SK-N-SH (cell line): ENCODE data around the gene WHRN. TPM values are rescaled to one million over a fixed set of nuclear protein-coding genes. Genes with fewer than 3 reads are reported as not detected.

Source experiments
- CTCF ChIA-PET: fragments of 300-600, 350-600 bp; formaldehyde crosslinking; extraction: SDS; loops from one replicate; lab custom pipeline; 2021; lab: Yijun Ruan, JAX
- POLR2A ChIA-PET: fragments of 350-600 bp; sonication (Branson Sonifier 250); formaldehyde crosslinking; extraction: SDS; loops from one replicate; lab custom pipeline; 2020; ENCODE audit warnings: antibody characterized with exemption, inconsistent platforms; lab: Yijun Ruan, JAX
- DNase-seq: peaks from one replicate; pipeline ENCODE4 v3.0.0; 2012
- H2AFZ ChIP-seq: fragments of 200-600 bp; sonication (generic); 2 replicates; pipeline ENCODE4 v1.8.1; 2016; ENCODE audit warnings: antibody characterized with exemption, mild to moderate bottlenecking, low read depth
- H3F3A ChIP-seq: fragments of 200-600 bp; sonication (generic); replicated peaks from 2 replicates; pipeline ENCODE3; 2016; ENCODE audit warnings: antibody characterized with exemption, mild to moderate bottlenecking; ENCODE audit not compliant: insufficient read depth
- H3K27ac ChIP-seq, 2 experiments: fragments of 200-500 bp in 1 of 2; fragments of 200-600 bp in 1 of 2; sonication (Bioruptor generic) in 1 of 2; sonication (generic), shearing (Covaris generic) in 1 of 2; 2 replicates each; pipeline versions ENCODE4 v1.5.1 to v1.6.1; 2014 to 2016; ENCODE audit warnings: low read depth in 2 of 2, inconsistent platforms in 1 of 2, low read length in 1 of 2, mild to moderate bottlenecking in 1 of 2, mixed read lengths in 1 of 2
- H3K27me3 ChIP-seq: fragments of 200-600 bp; sonication (generic), shearing (Covaris generic); 2 replicates; pipeline ENCODE4 v1.6.1; 2016; ENCODE audit warnings: mixed run types; ENCODE audit not compliant: insufficient read depth
- H3K36me3 ChIP-seq, 2 experiments: fragments of 200-500 bp in 1 of 2; fragments of 200-600 bp in 1 of 2; sonication (Bioruptor generic) in 1 of 2; sonication (generic) in 1 of 2; replicated peaks in 1 of 2; 2 replicates each; pipeline versions ENCODE3 to v1.5.1; 2014 to 2016; ENCODE audit warnings: low read length in 1 of 2, mild to moderate bottlenecking in 1 of 2; ENCODE audit not compliant: insufficient read depth in 2 of 2, control insufficient read depth in 1 of 2
- H3K4me1 ChIP-seq, 2 experiments: fragments of 200-500 bp in 1 of 2; fragments of 200-600 bp in 1 of 2; sonication (Bioruptor generic) in 1 of 2; sonication (generic), shearing (Covaris generic) in 1 of 2; 2 replicates each; pipeline versions ENCODE4 v1.5.1 to v1.6.1; 2014 to 2016; ENCODE audit warnings: low read depth in 1 of 2, low read length in 1 of 2, mixed run types in 1 of 2; ENCODE audit not compliant: insufficient read depth in 2 of 2, control insufficient read depth in 1 of 2
- H3K4me2 ChIP-seq: fragments of 200-600 bp; sonication (generic), shearing (Covaris generic); 2 replicates; pipeline ENCODE4 v1.6.1; 2017; ENCODE audit warnings: mixed run types
- H3K4me3 ChIP-seq, 2 experiments: fragments of 200-500 bp in 1 of 2; fragments of 200-600 bp in 1 of 2; sonication (Bioruptor generic) in 1 of 2; sonication (generic), shearing (Covaris generic) in 1 of 2; 2 replicates each; pipeline versions ENCODE4 v1.5.1 to v1.8.1; 2014 to 2016; ENCODE audit warnings: low read depth in 2 of 2, inconsistent platforms in 1 of 2, low read length in 1 of 2, mild to moderate bottlenecking in 1 of 2, mixed read lengths in 1 of 2, moderate library complexity in 1 of 2
- H3K79me2 ChIP-seq: fragments of 200-600 bp; sonication (generic); 2 replicates; pipeline ENCODE4 v1.8.1; 2017; ENCODE audit warnings: mild to moderate bottlenecking; ENCODE audit not compliant: insufficient read depth
- H3K9ac ChIP-seq: fragments of 200-600 bp; sonication (generic); 2 replicates; pipeline ENCODE4 v1.6.1; 2017; ENCODE audit warnings: mixed run types
- H3K9me2 ChIP-seq: fragments of 200-600 bp; sonication (generic); 2 replicates; pipeline ENCODE4 v1.6.1; 2017; ENCODE audit warnings: mixed run types
- H3K9me3 ChIP-seq: fragments of 200-600 bp; sonication (generic); 2 replicates; pipeline ENCODE4 v1.6.1; 2017; ENCODE audit warnings: mixed run types, mild to moderate bottlenecking, moderate library complexity
- H4K20me1 ChIP-seq: fragments of 200-600 bp; sonication (generic); 2 replicates; pipeline ENCODE4 v1.6.1; 2017; ENCODE audit warnings: mild to moderate bottlenecking, mixed run types; ENCODE audit not compliant: insufficient read depth
- CHD2 ChIP-seq: fragments of 150-350 bp; IDR thresholded peaks from 2 replicates; pipeline ENCODE4 v1.6.1; 2018; ENCODE audit warnings: low read length; ENCODE audit not compliant: partially characterized antibody
- FOSL2 ChIP-seq: IDR thresholded peaks from 2 replicates; pipeline ENCODE4 v1.4.0; 2012; ENCODE audit warnings: low read depth, mild to moderate bottlenecking, moderate library complexity, borderline replicate concordance
- FOXJ3 ChIP-seq: sonication (generic); formaldehyde crosslinking; IDR thresholded peaks from 2 replicates; pipeline ENCODE4 v1.5.1; 2020; ENCODE audit warnings: mild to moderate bottlenecking, missing genetic modification reagents
- FOXM1 ChIP-seq: IDR thresholded peaks from 2 replicates; pipeline ENCODE4 v1.4.0; 2012; ENCODE audit warnings: low read depth, mild to moderate bottlenecking
- GATA2 ChIP-seq: sonication (generic); formaldehyde crosslinking; IDR thresholded peaks from 2 replicates; pipeline ENCODE4 v1.5.0; 2020; ENCODE audit warnings: mild to moderate bottlenecking, missing genetic modification reagents
- JUND ChIP-seq: IDR thresholded peaks from 2 replicates; pipeline ENCODE4 v1.4.0; 2012
- MXI1 ChIP-seq: IDR thresholded peaks from 2 replicates; pipeline ENCODE4 v1.6.1; 2012; ENCODE audit warnings: mild to moderate bottlenecking, low read depth, low read length, improper control_type of control experiment
- NRF1 ChIP-seq: IDR thresholded peaks from 2 replicates; pipeline ENCODE4 v1.6.1; 2012; ENCODE audit warnings: low read depth, mild to moderate bottlenecking, low read length
- RCOR1 ChIP-seq: fragments of 150-350 bp; IDR thresholded peaks from 2 replicates; pipeline ENCODE4 v1.6.1; 2017; ENCODE audit warnings: antibody characterized with exemption, low read length
- SIN3A ChIP-seq: IDR thresholded peaks from 2 replicates; pipeline ENCODE4 v1.6.1; 2012; ENCODE audit warnings: low read depth, mild to moderate bottlenecking, low read length, moderate library complexity, borderline replicate concordance
- YY1 ChIP-seq: IDR thresholded peaks from 2 replicates; pipeline ENCODE4 v1.4.0; 2012; ENCODE audit warnings: low read depth, mild to moderate bottlenecking
- WGBS: methylation state at CpG from one replicate; pipeline ENCODE4 v1.1.6; 2017; ENCODE audit warnings: low lambda C conversion rate; 5-methylcytosine and 5-hydroxymethylcytosine counted together
- polyA plus RNA-seq, 3 experiments: library from polyadenylated mRNA; depleted of rRNA; stranded (reverse); fragments of >200 nt; gene quantifications; 2 replicates each; pipeline ENCODE4 v1.2.3, GENCODE V29; 2012
- TF ChIP-seq, protein P1 (sequence below): IDR thresholded peaks from 2 replicates; pipeline ENCODE4 v1.4.0; 2012; ENCODE audit warnings: low read depth, borderline replicate concordance
- TF ChIP-seq, protein P2 (sequence below): IDR thresholded peaks from 2 replicates; pipeline ENCODE4 v1.6.1; 2012; ENCODE audit warnings: mild to moderate bottlenecking, low read depth, low read length, moderate library complexity

Gene WHRN
- polyA plus RNA-seq, 1 of the 3 experiments (the other 2 are of a cell fraction): 4.6 TPM

DNA sequence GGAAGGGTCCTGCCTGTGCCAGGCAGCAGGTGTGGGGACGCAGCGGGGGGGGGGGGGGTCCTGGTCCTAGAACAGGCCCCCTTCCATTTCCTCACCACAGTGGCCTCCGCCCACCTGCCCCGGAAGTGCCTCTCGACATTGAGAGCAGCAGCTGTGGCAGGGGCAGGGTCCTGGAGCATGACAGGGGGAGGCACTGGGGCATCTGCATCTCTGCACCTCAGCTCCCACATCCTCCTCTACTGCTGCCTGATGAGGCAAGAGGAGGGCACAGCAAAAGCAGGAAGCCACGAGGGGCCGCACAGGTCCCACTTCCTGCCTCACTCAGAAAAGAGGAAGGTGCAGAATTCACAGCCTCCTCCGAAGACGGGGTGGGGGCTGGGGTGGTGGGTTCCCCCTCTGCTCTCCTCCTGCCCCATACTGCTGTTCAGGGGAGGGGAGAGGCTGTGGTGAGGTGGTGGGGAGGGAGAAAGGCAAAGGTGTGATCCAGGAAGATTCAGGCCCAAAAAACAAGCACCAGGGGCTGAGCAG is 132.3 kb downstream of the WHRN start (continued):
- TF ChIP-seq FOSL2: no peak
- TF ChIP-seq NRF1: no peak
- TF ChIP-seq, protein P1, sequence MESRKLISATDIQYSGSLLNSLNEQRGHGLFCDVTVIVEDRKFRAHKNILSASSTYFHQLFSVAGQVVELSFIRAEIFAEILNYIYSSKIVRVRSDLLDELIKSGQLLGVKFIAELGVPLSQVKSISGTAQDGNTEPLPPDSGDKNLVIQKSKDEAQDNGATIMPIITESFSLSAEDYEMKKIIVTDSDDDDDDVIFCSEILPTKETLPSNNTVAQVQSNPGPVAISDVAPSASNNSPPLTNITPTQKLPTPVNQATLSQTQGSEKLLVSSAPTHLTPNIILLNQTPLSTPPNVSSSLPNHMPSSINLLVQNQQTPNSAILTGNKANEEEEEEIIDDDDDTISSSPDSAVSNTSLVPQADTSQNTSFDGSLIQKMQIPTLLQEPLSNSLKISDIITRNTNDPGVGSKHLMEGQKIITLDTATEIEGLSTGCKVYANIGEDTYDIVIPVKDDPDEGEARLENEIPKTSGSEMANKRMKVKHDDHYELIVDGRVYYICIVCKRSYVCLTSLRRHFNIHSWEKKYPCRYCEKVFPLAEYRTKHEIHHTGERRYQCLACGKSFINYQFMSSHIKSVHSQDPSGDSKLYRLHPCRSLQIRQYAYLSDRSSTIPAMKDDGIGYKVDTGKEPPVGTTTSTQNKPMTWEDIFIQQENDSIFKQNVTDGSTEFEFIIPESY: no peak
- TF ChIP-seq CHD2: no peak
- TF ChIP-seq YY1: no peak
- TF ChIP-seq RCOR1: no peak

DNA sequence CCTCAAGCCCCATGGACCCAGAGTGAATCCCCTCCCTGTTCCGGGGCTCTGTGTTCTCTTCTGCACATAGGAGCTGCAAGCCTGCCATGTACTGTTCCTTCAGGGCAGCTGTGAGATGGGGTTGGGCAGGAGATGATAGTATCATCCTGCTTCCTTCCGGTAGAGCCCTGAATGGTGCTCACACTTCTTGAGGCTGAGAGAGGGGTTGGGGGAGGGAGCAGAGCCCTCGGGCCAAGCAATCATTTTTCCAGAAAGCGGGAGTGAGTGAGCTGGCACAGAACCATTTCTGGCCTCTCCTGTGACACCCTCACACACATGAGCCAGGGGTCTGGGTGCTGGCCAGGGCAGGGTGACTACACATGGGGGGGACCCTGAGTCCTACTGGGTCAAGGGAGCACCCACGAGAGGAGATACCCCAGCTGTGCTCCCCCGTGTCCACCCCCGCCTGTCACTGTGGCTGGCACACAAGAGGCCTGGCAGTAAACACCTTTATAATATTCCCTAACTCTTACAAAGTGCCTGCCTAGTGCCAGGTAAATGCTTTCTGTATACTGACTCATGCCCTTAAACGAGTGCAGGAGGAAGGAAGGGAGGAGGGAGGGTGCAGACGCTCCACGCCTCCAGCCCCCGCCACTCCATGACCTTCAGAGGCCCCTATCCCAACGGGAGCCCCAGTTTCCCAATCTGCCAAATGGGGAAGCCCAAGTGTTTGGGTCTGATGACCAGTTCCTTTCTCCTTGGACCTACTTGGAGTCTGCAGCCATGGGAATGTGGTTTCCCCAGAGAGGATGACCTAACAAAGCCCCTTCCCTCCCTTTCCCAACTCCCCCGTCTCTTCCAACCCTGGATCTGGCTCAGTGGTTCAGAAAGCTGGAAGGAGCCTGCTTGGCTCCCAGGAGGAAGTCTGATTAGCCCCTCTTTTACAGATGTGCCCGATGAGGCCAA is 133.0 kb downstream of the WHRN start:
- ChIA-PET CTCF (interaction anchor here (1.0 to 1.4 kb wide), 4 partner anchors 12 to 33 kb away, joined by 3 to 7 read pairs (median 3); no protein-coding TSS in a partner anchor), POLR2A (no interaction called here)
- no peak for TF ChIP-seq FOXJ3 (CRISPR knock-in tag)
- peak; percentile 57; the same call in 1 of the 2 replicates for TF ChIP-seq GATA2
- Histone ChIP-seq H3K9ac (no peak overlapping the region), H3K9me2 (no peaks in the 10 kb centered on the region), H3K9me3 (no peaks in the 10 kb centered on the region), H2AFZ (peak overlapping the region; percentile 22; the same call in 1 of the 2 replicates), H3K4me3 (no peak overlapping the region), H3K4me1 (peaks cover 0 to 18% of the 10 kb centered on the region in 2 experiments; a peak in 1 of 4 replicates), H3K79me2 (no peaks in the 10 kb centered on the region), H3F3A (no peaks in the 10 kb centered on the region), H4K20me1 (no peaks in the 10 kb centered on the region), H3K27ac (no peak overlapping the region; a peak in 1 of 4 replicates), H3K4me2 (no peak overlapping the region), H3K36me3 (no peaks in the 10 kb centered on the region), H3K27me3 (no peaks in the 10 kb centered on the region)
- 74% methylated on average over 11 of the region's 14 CpGs for WGBS
- DNase-seq: peak; percentile 77

DNA sequence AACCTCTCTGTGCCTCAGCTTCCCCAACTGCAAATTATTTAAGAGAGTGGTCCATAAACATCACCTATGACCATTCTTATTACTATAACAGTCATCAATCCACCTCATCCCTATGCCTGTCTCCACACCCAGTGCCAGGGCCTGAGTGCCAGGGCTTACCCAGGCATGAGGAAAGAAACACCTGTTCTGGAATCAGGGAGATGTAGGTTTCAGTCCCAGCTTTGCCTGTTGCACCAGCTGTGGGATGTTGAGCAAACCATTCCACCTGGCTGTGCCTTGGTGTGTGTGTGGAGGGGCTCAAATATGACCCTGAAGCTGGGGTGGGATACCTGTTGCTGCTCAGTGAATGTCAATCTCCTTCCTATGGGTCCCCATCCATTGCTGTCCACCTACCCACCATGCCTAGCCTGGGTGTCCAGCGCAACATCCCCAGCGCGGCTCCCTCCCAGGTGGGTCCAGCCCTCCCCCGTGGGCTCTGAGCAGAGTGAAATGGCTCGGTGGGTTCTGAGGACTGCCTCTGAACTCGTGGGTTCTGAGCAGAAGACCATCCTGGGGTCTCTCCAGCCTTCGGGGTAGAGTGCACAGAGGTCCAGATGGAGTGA is 133.8 kb downstream of the WHRN start:
- no peaks in the 10 kb centered on the region for H3K27me3 ChIP-seq
- no peak overlapping the region for H3K4me2 ChIP-seq
- H3K4me1 ChIP-seq: peaks cover 0 to 18% of the 10 kb centered on the region in 2 experiments; a peak in 1 of 4 replicates
- TF ChIP-seq SIN3A (no peak), FOXM1 (no peak), MXI1 (no peak), JUND (no peak), NRF1 (no peak)
- TF ChIP-seq, protein P1: no peak
- TF ChIP-seq, protein P2, sequence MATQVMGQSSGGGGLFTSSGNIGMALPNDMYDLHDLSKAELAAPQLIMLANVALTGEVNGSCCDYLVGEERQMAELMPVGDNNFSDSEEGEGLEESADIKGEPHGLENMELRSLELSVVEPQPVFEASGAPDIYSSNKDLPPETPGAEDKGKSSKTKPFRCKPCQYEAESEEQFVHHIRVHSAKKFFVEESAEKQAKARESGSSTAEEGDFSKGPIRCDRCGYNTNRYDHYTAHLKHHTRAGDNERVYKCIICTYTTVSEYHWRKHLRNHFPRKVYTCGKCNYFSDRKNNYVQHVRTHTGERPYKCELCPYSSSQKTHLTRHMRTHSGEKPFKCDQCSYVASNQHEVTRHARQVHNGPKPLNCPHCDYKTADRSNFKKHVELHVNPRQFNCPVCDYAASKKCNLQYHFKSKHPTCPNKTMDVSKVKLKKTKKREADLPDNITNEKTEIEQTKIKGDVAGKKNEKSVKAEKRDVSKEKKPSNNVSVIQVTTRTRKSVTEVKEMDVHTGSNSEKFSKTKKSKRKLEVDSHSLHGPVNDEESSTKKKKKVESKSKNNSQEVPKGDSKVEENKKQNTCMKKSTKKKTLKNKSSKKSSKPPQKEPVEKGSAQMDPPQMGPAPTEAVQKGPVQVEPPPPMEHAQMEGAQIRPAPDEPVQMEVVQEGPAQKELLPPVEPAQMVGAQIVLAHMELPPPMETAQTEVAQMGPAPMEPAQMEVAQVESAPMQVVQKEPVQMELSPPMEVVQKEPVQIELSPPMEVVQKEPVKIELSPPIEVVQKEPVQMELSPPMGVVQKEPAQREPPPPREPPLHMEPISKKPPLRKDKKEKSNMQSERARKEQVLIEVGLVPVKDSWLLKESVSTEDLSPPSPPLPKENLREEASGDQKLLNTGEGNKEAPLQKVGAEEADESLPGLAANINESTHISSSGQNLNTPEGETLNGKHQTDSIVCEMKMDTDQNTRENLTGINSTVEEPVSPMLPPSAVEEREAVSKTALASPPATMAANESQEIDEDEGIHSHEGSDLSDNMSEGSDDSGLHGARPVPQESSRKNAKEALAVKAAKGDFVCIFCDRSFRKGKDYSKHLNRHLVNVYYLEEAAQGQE: no peak
- TF ChIP-seq, all 33 proteins: peak for 0
- no peak overlapping the region for H3K27ac ChIP-seq
- H3K79me2 ChIP-seq: no peaks in the 10 kb centered on the region
- H3K4me3 ChIP-seq: no peak overlapping the region
- no peaks in the 10 kb centered on the region for H3K9me3 ChIP-seq
- DNase-seq: no peak
- no peaks in the 10 kb centered on the region for H3K36me3 ChIP-seq
- peaks cover 3% of the 10 kb centered on the region for H3F3A ChIP-seq
- H3K9ac ChIP-seq: no peak overlapping the region
- H2AFZ ChIP-seq: no peak overlapping the region; the same call in 1 of the 2 replicates
- CTCF ChIA-PET: interaction anchor here (0.5 to 1.4 kb wide), 5 partner anchors 13 to 80 kb away, joined by 3 to 7 read pairs (median 3); no protein-coding TSS in a partner anchor
- H4K20me1 ChIP-seq: no peaks in the 10 kb centered on the region
- 0% methylated on average over 1 of the region's 7 CpGs for WGBS
- no peaks in the 10 kb centered on the region for H3K9me2 ChIP-seq
- POLR2A ChIA-PET: no interaction called here
